Endothelial cell of umbilical vein (primary cell): ENCODE measurements around the gene SPDL1. TPM values are rescaled to one million over a fixed set of nuclear protein-coding genes. Genes with fewer than 3 reads are reported as not detected.

Source experiments
- BruUV-seq: library from RNA; stranded (reverse); fragments of 400-500 nt; replicated peaks from 2 replicates; lab custom pipeline; 2021; lab: Mats Ljungman, UMichigan
- CTCF ChIA-PET: fragments of 300-600, 350-600 bp; sonication (Branson Sonifier 250); formaldehyde crosslinking; loops from one replicate; lab custom pipeline; 2021; ENCODE audit warnings: antibody characterized with exemption, inconsistent platforms; lab: Charles Lee
- POLR2A ChIA-PET: fragments of 300-600, 350-600 bp; sonication (Branson Sonifier 250); formaldehyde crosslinking; loops from one replicate; lab custom pipeline; 2021; ENCODE audit warnings: antibody characterized with exemption, inconsistent platforms; lab: Charles Lee
- DNase-seq: peaks from one replicate; pipeline ENCODE4 v3.0.0-alpha.2; 2011; ENCODE audit warnings: low read depth, low spot score
- FAIRE-seq: peaks from 2 replicates; lab custom pipeline; 2011; peaks lifted over from hg19 to GRCh38; lab: Jason Lieb, UNC
- H2AFZ ChIP-seq: 2 replicates; pipeline ENCODE4 v1.6.0; 2012; ENCODE audit warnings: low read depth, low read length, control low read depth, inconsistent platforms
- H3K27ac ChIP-seq: 2 replicates; pipeline ENCODE4 v1.5.1; 2011; ENCODE audit warnings: low read depth, mild to moderate bottlenecking, control low read depth, low read length, moderate library complexity; ENCODE audit not compliant: insufficient read depth
- H3K27me3 ChIP-seq, 2 experiments: 2 replicates each; pipeline versions ENCODE4 v1.6.0 to v1.6.1; 2011; ENCODE audit warnings: low read length in 2 of 2, mixed read lengths in 1 of 2; ENCODE audit not compliant: control insufficient read depth in 2 of 2, insufficient read depth in 2 of 2
- H3K36me3 ChIP-seq, 2 experiments: 2 replicates in 1 of 2; 3 replicates in 1 of 2; pipeline ENCODE4 v1.5.1; 2011; ENCODE audit warnings: low read length in 2 of 2, mild to moderate bottlenecking in 1 of 2, moderate library complexity in 1 of 2; ENCODE audit not compliant: control insufficient read depth in 2 of 2, insufficient read depth in 2 of 2; ENCODE audit errors: extremely low read depth in 1 of 2
- H3K4me1 ChIP-seq: 3 replicates; pipeline ENCODE4 v1.5.1; 2011; ENCODE audit warnings: mild to moderate bottlenecking, low read length; ENCODE audit not compliant: control insufficient read depth, insufficient read depth; ENCODE audit errors: extremely low read depth
- H3K4me2 ChIP-seq: 2 replicates; pipeline ENCODE4 v1.6.1; 2011; ENCODE audit warnings: low read length, control low read depth, mixed read lengths; ENCODE audit not compliant: insufficient read depth
- H3K4me3 ChIP-seq, 3 experiments: fragments of 200-600 bp in 1 of 3; sonication (generic), shearing (Covaris generic) in 1 of 3; replicated peaks in 1 of 3; 2 replicates each; pipeline ENCODE4 v1.5.1; 2011 to 2016; ENCODE audit warnings: control low read depth in 3 of 3, low read length in 3 of 3, mild to moderate bottlenecking in 2 of 3, inconsistent platforms in 1 of 3, low read depth in 1 of 3, moderate library complexity in 1 of 3; ENCODE audit not compliant: insufficient read depth in 1 of 3
- H3K79me2 ChIP-seq: 2 replicates; pipeline ENCODE4 v1.6.0; 2012; ENCODE audit warnings: low read length, inconsistent platforms; ENCODE audit not compliant: control insufficient read depth, insufficient read depth
- H3K9ac ChIP-seq: replicated peaks from 2 replicates; pipeline ENCODE3; 2011; ENCODE audit warnings: low read length, control low read depth; ENCODE audit not compliant: insufficient read depth; ENCODE audit errors: extremely low read depth
- H3K9me1 ChIP-seq: replicated peaks from 3 replicates; pipeline ENCODE4 v1.6.0; 2011; ENCODE audit warnings: mild to moderate bottlenecking, low read length; ENCODE audit not compliant: control insufficient read depth, insufficient read depth; ENCODE audit errors: extremely low read depth
- H3K9me3 ChIP-seq: replicated peaks from 2 replicates; pipeline ENCODE4 v1.5.1; 2012; ENCODE audit warnings: low read length, inconsistent platforms; ENCODE audit not compliant: control insufficient read depth, insufficient read depth
- H4K20me1 ChIP-seq: replicated peaks from 2 replicates; pipeline ENCODE3; 2011; ENCODE audit warnings: mild to moderate bottlenecking, low read length; ENCODE audit not compliant: control insufficient read depth, insufficient read depth; ENCODE audit errors: extremely low read depth
- EZH2 ChIP-seq: IDR thresholded peaks from 2 replicates; pipeline ENCODE4 v1.6.1; 2012; ENCODE audit warnings: borderline replicate concordance, low read depth, mild to moderate bottlenecking, moderate library complexity, low read length, inconsistent platforms; ENCODE audit not compliant: severe bottlenecking
- FOS ChIP-seq: IDR thresholded peaks from 2 replicates; pipeline ENCODE4 v1.6.1; 2011; ENCODE audit warnings: mild to moderate bottlenecking, low read length, moderate library complexity, borderline replicate concordance; ENCODE audit not compliant: insufficient read depth
- GATA2 ChIP-seq: IDR thresholded peaks from 2 replicates; pipeline ENCODE4 v1.7.0; 2011; ENCODE audit warnings: low read depth, mild to moderate bottlenecking, moderate library complexity, mixed read lengths, low read length; ENCODE audit not compliant: insufficient read length, insufficient read depth
- JUN ChIP-seq: IDR thresholded peaks from 2 replicates; pipeline ENCODE4 v1.6.1; 2011; ENCODE audit warnings: borderline replicate concordance, low read depth; ENCODE audit not compliant: insufficient read length, insufficient read depth
- MYC ChIP-seq: IDR thresholded peaks from one replicate; pipeline ENCODE4 v1.6.1; 2011; ENCODE audit warnings: mild to moderate bottlenecking, low read depth, low read length
- POLR2A ChIP-seq: IDR thresholded peaks from 2 replicates; pipeline ENCODE4 v1.6.1; 2012; ENCODE audit warnings: low read depth, mild to moderate bottlenecking, control low read depth, low read length
- POLR2AphosphoS5 ChIP-seq: IDR thresholded peaks from 2 replicates; pipeline ENCODE4 v1.6.1; 2012; ENCODE audit warnings: low read depth, mild to moderate bottlenecking, control low read depth, low read length, moderate library complexity; ENCODE audit not compliant: insufficient read depth
- dilution Hi-C: fragments of 300-500 bp; cut with MboI; formaldehyde crosslinking; loops from one replicate; pipeline ENCODE4 v1.15.0; 2019; ENCODE audit warnings: low sequenced_read_pairs; ENCODE audit not compliant: extremely low pct_ligation_motif_present
- intact Hi-C: fragments of 100-400 bp; cut with micrococcal nuclease; formaldehyde crosslinking; loops from one replicate; pipeline ENCODE4 v1.10.0; 2022
- polyA plus RNA-seq, 4 experiments: library from polyadenylated mRNA; depleted of rRNA in 3 of 4; stranded (reverse) in 3 of 4; unstranded in 1 of 4; fragments of >200 nt; gene quantifications; 2 replicates each; pipeline versions ENCODE4 v1.2.1 to v1.2.3, GENCODE V29; 2011 to 2012; ENCODE audit warnings: missing spikeins in 1 of 4
- total RNA-seq: library from RNA; stranded (reverse); gene quantifications from 2 replicates; pipeline ENCODE4 v1.2.3, GENCODE V29; 2021
- TF ChIP-seq, protein P1 (sequence below): IDR thresholded peaks from 2 replicates; pipeline ENCODE4 v1.6.1; 2011; ENCODE audit not compliant: insufficient read depth, insufficient read length
- TF ChIP-seq, protein P2 (sequence below), 2 donors: IDR thresholded peaks; 1 replicate in 1 of 2; 2 replicates in 1 of 2; pipeline ENCODE4 v1.5.1; 2011; ENCODE audit warnings: low read length in 2 of 2, mild to moderate bottlenecking in 2 of 2, moderate library complexity in 2 of 2, control low read depth in 1 of 2, inconsistent platforms in 1 of 2, low read depth in 1 of 2; ENCODE audit not compliant: insufficient read depth in 1 of 2; ENCODE audit errors: extremely low read depth in 1 of 2

Gene SPDL1
- total and polyA plus RNA-seq, 2 donors (not counting 3 experiments of a cell fraction or from before 2014, with no cell fraction given), result 19.7 to 51.8 TPM

- no peak overlapping the region for H3K4me3 ChIP-seq
- no peaks in the 10 kb centered on the region for H3K9me3 ChIP-seq
- intact Hi-C loops (no loop called here), dilution Hi-C loops (no loop called here)
- no peaks in the 10 kb centered on the region for H3K79me2 ChIP-seq
- H3K9me1 ChIP-seq, result no peaks in the 10 kb centered on the region
- no peaks in the 10 kb centered on the region for H3K4me1 ChIP-seq
- BruUV-seq, result no TSS peak
- H3K36me3 ChIP-seq, result no peaks in the 10 kb centered on the region
- no peak overlapping the region for H3K4me2 ChIP-seq
- no peak for DNase-seq
- H4K20me1 ChIP-seq, result no peaks in the 10 kb centered on the region
- H3K27ac ChIP-seq, result no peak overlapping the region
- H3K9ac ChIP-seq, result no peak overlapping the region
- TF ChIP-seq, protein P1, sequence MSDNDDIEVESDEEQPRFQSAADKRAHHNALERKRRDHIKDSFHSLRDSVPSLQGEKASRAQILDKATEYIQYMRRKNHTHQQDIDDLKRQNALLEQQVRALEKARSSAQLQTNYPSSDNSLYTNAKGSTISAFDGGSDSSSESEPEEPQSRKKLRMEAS, result no peak
- TF ChIP-seq POLR2AphosphoS5, result no peak
- no peak for TF ChIP-seq MYC
- TF ChIP-seq EZH2, result no peak
- TF ChIP-seq, protein P2, sequence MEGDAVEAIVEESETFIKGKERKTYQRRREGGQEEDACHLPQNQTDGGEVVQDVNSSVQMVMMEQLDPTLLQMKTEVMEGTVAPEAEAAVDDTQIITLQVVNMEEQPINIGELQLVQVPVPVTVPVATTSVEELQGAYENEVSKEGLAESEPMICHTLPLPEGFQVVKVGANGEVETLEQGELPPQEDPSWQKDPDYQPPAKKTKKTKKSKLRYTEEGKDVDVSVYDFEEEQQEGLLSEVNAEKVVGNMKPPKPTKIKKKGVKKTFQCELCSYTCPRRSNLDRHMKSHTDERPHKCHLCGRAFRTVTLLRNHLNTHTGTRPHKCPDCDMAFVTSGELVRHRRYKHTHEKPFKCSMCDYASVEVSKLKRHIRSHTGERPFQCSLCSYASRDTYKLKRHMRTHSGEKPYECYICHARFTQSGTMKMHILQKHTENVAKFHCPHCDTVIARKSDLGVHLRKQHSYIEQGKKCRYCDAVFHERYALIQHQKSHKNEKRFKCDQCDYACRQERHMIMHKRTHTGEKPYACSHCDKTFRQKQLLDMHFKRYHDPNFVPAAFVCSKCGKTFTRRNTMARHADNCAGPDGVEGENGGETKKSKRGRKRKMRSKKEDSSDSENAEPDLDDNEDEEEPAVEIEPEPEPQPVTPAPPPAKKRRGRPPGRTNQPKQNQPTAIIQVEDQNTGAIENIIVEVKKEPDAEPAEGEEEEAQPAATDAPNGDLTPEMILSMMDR (IDR thresholded peaks at IDR 0.05; ENCODE audit: extremely low read depth in 1 of 2, insufficient read depth in 1 of 2, low read depth in 1 of 2, low read length in 2 of 2), result no peak
- TF ChIP-seq GATA2, result no peak
- TF ChIP-seq JUN, result no peak
- TF ChIP-seq POLR2A, result no peak
- no peak for TF ChIP-seq FOS
- FAIRE-seq, result no peak
- no peak overlapping the region for H2AFZ ChIP-seq
- H3K27me3 ChIP-seq, result no peaks in the 10 kb centered on the region
- ChIA-PET CTCF (no interaction called here), POLR2A (no interaction called here)
These were observed 48.6 kb upstream of the SPDL1 start for GRCh38 chr5:169534939-169535338.
